Measurements from ENCODE around the gene PTPN23.
A peak's percentile ranks its signal among the peaks of the same experiment; 100 is the strongest.
"Not testable (repeated sequence)": the region's sequence is repeated elsewhere in the genome, so short reads cannot be mapped to it uniquely, and the experiment has no call there.

PTPN23 gene, protein sequence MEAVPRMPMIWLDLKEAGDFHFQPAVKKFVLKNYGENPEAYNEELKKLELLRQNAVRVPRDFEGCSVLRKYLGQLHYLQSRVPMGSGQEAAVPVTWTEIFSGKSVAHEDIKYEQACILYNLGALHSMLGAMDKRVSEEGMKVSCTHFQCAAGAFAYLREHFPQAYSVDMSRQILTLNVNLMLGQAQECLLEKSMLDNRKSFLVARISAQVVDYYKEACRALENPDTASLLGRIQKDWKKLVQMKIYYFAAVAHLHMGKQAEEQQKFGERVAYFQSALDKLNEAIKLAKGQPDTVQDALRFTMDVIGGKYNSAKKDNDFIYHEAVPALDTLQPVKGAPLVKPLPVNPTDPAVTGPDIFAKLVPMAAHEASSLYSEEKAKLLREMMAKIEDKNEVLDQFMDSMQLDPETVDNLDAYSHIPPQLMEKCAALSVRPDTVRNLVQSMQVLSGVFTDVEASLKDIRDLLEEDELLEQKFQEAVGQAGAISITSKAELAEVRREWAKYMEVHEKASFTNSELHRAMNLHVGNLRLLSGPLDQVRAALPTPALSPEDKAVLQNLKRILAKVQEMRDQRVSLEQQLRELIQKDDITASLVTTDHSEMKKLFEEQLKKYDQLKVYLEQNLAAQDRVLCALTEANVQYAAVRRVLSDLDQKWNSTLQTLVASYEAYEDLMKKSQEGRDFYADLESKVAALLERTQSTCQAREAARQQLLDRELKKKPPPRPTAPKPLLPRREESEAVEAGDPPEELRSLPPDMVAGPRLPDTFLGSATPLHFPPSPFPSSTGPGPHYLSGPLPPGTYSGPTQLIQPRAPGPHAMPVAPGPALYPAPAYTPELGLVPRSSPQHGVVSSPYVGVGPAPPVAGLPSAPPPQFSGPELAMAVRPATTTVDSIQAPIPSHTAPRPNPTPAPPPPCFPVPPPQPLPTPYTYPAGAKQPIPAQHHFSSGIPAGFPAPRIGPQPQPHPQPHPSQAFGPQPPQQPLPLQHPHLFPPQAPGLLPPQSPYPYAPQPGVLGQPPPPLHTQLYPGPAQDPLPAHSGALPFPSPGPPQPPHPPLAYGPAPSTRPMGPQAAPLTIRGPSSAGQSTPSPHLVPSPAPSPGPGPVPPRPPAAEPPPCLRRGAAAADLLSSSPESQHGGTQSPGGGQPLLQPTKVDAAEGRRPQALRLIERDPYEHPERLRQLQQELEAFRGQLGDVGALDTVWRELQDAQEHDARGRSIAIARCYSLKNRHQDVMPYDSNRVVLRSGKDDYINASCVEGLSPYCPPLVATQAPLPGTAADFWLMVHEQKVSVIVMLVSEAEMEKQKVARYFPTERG (N-terminal part only)

DNA sequence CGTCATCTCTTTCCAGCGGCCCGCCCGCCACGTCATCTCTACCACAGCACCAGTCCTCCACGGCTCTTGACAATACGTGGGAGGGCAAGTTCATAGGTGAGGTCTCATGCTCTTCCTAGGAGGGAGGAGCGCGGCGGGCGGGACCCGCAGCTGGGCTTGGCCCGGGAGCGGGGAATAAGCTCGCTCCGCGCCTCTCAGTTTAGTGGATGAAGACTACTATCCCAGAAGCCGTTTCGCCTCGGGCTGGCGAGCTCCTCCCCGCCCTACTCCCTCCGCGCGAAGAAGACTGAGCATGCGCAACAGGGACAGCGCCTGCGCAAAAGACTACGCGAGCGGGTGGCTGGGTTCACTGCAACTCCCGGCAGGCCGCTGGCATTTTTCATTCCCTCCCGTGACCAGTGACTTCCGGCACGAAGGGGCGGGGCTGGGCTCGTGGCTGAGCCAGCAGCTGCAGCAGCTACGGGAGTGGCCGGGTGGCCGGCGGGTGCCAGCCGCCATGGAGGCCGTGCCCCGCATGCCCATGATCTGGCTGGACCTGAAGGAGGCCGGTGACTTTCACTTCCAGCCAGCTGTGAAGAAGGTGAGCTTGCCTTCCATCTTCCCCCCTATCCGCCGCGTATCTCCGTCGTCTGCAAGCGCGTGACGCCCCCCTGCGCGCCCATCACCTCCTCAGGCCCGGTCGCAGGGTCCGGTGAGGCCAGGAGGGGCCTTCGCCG, at the start of gene PTPN23:
Gene PTPN23, plus strand, starts transcription at position 421 of the 716 bp plus-strand sequence. Its CDS starts 76 bp downstream, at position 497.
- DNase-seq = peak; percentile 85

DNA sequence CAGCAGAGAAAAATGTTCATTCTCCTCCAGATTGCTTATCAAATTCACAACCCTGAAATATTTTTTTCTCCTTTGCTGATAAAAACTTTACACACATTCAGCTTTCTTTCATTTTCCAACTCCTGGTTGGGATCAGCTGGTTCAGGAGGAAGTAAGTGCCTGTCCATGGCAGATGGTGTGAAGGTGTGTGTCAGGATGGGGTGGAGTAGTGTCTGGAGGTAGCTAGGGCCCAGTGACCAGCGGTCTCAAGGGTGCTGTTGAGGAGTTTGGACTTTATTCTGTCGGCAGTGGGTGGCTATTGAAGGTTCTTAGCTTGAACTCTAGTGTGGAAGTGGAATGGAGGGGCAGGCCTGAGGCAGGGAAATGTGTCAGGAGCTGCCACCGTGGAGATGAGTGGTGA, 46.9 kb upstream of the PTPN23 start:
- DNase-seq = no peak

- no peak for DNase-seq
Measured at GRCh38 chr3:47337656-47338055, 43.2 kb upstream of the PTPN23 start.

DNA sequence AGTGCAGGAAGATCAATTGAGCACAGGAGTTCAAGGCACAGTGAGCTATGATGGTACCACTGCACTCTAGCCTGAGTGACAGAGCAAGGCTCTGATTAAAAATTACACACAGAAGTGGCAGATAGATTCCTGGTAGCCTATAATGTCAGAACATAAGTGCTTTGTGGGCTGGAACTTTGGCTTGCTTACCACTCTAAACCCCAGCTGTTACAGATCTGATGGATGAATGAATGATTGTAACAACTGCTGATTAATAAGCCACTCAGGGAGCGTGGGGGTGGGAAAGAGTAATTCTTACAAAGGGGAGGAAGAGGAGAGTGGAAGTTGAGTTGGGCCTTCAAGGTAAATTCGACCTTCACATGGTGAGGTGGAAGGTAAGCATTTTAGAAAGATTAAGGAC, 40.9 kb upstream of the PTPN23 start:
- no peak for DNase-seq

DNA sequence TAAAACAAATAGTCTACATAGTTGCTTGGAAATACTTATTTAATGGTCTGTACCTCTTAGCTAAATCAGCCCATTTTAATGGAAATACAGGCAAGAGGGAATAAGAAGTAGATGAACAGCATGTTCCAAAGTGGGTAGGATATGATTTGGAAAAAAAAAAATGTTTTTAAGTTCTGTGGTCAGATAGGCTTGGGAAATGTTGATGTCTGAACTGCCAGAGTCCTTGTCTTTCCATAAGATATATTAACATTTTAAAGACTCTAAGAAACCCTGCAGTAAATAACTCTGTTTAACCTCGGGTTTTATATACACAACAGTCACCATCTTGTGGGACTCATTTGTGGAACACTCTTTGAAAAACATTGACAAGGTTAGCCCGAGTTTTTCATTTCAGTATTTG, 40.0 kb upstream of the PTPN23 start:
- no peak for DNase-seq

DNA sequence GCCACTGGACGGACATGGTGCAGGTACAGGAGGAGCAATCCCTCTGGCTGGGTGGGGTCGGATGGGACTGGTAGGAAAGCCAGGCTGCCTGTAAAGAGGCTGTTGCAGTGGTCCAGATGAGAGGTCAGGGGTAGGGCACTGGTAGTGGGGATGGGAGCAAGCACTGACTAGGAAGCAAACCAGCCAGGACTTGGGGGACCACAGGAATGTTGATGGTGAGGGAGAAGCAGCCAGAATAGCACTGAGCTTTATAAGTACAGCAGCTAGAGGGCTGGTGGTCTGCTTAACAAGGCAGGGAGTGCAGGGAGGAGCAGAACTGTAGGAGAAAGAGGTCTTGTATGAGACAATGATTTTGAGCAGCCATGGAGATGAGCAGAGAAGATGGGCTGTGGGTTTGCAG, 38.7 kb upstream of the PTPN23 start:
- no peak for DNase-seq

DNA sequence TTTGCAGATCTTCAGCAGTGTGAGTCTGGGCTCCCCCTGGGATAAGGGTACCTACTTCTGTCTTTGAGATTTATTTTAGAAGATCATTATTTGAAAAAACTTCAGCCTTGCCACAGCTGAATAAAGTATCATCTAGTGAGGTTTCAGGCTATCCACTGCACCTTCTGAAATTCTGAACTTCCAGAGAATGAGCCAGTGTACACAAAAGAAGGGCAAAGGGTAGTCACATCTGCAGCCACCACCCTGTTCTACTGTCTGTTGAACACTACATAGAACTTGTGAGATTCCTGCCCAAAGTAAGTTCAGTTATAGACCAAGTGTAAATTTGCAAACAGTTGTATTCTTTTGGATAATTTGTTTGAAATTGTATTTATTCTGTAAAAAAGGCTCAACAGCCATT, 38.0 kb upstream of the PTPN23 start:
- no peak for DNase-seq

DNA sequence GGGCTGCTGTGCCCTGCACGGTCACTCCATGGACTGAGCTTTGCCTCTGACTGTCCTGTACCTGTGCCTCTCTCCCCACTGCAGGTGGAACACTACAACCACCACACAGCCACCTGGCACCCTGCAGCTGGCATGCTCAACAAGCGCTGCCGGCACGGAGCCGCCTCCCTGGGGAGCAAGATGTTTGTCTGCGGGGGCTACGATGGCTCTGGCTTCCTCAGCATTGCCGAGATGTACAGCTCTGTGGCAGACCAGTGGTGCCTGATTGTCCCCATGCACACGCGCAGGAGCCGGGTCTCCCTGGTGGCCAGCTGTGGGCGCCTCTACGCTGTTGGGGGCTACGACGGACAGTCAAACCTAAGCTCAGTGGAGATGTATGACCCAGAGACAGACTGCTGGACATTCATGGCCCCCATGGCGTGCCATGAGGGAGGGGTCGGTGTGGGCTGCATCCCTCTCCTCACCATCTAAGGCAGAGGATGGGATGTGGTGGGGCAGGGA, 37.3 kb upstream of the PTPN23 start:
- DNase-seq = peak; percentile 19

DNA sequence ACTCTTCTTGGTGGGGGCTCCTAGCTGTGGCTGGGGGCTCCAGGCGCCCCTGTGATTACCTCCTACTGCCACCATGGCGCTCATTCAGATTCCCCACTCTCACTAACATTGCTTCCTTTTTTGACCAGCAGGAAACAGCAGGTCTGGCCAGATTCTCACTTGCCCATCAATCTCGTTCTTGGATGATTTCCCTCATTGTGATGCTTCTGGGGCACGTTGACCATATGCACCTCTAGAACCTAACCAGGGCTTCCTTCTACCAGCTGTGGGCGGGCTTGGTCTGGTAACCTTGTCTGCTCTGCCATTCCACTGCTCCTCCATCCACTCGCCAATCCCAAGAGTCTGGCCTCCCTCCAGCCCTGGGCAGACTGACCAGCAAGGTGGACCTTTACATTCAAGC, 35.9 kb upstream of the PTPN23 start:
- no peak for DNase-seq

- no peak for DNase-seq
Measured at GRCh38 chr3:47347217-47347801, 33.5 kb upstream of the PTPN23 start.

DNA sequence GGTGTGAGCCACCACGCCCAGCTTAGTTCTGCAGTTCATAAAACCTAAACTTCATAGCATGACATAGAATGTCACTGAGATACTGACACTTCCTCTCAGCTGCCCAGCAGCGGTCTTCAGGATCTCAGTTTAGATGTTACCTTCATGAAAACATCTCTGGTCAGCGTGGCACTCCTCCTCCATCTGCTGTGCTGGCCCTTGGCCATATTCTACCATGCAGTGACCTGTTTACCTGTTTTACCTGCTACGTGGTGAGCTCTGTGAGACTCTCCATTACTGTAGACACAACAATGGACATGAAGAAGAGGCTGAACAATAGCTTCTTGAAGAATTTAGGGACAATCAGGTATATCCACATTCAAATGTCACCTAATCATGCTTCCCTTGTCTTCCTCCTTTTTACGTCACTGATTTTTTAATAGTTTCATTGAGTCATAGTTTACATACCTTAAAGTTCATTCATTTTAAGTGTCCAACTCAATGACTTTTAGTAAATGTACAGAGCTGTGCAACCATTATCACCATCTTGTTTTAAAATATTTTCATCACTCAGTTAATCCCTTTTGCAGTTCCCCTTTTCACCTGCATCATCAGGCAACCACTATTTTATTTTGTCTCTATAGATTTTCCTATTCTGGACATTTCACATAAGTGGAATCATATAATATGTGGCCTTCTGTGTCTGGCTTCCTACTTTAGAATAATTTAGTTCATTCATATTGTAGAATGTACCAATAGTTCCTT, 32.2 kb upstream of the PTPN23 start:
- DNase-seq = no peak

GRCh38 chr3:47355010-47355409, 25.8 kb upstream of the PTPN23 start:
- DNase-seq = no peak

DNA sequence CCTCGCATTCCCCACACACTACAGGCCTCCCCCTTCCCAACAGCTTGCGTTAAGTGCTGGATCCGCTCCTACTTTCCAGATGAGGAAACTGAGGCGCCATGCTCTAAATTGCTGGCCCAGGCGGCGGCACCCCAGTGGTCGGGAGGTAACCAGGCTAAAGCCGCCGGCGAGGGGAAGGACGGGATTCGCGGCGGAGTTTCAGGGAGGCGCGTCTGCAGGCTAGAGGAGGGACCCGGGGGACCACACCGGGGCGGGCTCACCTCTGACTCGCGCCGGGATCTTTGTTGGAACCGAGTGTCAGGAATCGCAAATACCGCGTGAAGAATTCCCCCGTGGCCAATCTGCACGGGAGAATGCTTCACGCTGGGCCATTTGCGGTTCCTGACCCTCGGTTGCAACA, 24.6 kb upstream of the PTPN23 start:
- no peak for DNase-seq

GRCh38 chr3:47359323-47359722, 21.5 kb upstream of the PTPN23 start:
- DNase-seq = no peak

DNA sequence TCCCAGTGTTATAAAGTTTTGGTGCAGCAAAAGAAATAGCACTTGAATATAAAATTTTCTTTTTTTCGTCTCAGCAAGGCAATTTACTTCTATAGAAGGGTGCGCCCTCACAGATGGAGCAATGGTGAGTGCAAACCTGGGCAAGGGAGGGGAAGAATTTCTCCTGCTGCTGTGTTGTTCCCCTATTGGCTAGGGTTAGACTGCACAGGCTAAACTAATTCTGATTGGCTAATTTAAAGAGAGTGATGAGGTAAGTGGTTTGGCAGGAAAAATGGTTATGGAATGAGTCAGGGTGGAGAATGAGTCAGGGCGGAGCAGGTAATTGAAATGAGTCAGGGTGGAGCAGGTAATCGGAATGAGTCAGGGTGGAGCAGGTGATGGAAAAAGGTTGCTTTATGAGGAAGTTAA, 20.7 kb upstream of the PTPN23 start:
- DNase-seq = not testable (repeated sequence)

DNA sequence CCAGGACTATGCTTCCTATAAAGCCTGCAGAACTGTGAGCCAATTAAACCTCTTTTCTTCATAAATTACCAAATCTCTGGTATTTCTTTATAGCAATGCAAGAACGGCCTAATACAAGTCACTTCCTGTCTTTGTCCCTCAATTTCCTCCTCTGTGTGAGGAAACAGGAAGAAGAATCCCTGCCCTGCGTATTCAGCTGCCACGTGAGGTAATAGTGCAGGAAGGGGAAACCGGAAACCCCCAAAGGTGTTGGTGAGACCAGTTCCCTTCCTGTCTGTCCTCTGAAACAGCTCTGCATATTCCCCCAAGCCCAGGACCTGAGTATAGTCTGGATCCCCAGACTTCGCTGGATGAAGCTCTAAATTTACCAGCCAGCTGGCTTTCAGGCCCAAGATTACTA, 18.1 kb upstream of the PTPN23 start:
- no peak for DNase-seq

- DNase-seq = no peak
Measured at GRCh38 chr3:47365213-47366153, 15.3 kb upstream of the PTPN23 start.

DNA sequence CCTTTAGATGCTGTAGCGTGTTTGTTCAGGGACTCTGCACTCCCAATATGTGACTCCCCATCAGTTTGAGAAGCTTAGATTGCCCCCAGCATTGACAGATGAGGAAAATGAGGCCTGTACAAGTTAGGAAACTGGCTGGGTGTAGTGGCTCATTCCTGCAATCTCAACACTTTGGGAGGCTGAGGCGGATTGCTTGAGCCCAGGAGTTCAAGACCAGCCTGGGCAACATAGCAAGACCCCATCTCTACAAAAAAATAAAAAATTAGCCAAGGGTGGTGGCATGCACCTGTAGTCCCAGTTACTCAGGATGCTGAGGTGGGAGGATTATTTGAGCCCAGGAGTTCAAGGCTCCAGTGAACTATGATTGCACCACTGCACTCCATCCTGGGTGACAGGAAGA, 14.0 kb upstream of the PTPN23 start:
- DNase-seq = no peak

GRCh38 chr3:47367631-47368030, 13.2 kb upstream of the PTPN23 start:
- no peak for DNase-seq

GRCh38 chr3:47370020-47370419, 10.8 kb upstream of the PTPN23 start:
- not testable (repeated sequence) for DNase-seq

Measured in NCI-H2171 (cell line).